GM12892 (cell line): ENCODE data around the gene KISS1R.
"Not testable (repeated sequence)": the region's sequence is repeated elsewhere in the genome, so short reads cannot be mapped to it uniquely, and the experiment has no call there.

Experiments
- DNase-seq: peaks from one replicate; pipeline ENCODE4 v3.0.0; 2011; ENCODE audit not compliant: insufficient read length
- FAIRE-seq: peaks from 2 replicates; lab custom pipeline; 2011; peaks lifted over from hg19 to GRCh38; lab: Jason Lieb, UNC
- POLR2A ChIP-seq: IDR thresholded peaks from 2 replicates; pipeline ENCODE4 v1.6.1; 2011; ENCODE audit warnings: low read depth, low read length, control low read depth
- POLR2AphosphoS5 ChIP-seq: IDR thresholded peaks from 2 replicates; pipeline ENCODE4 v1.6.1; 2011; ENCODE audit warnings: low read depth, low read length, control low read depth
- TAF1 ChIP-seq: IDR thresholded peaks from 2 replicates; pipeline ENCODE4 v1.6.1; 2011; ENCODE audit warnings: low read depth, mild to moderate bottlenecking, control low read depth, low read length, borderline replicate concordance

Gene KISS1R

GRCh38 chr19:884420-885211 is 32.5 kb upstream of the KISS1R start:
- no peak for DNase-seq
- no peak for FAIRE-seq
- no peak for TF ChIP-seq TAF1
- no peak for TF ChIP-seq POLR2AphosphoS5
- no peak for TF ChIP-seq POLR2A

- TF ChIP-seq TAF1 = no peak
- no peak for TF ChIP-seq POLR2A
- no peak for TF ChIP-seq POLR2AphosphoS5
- no peak for DNase-seq
- FAIRE-seq = no peak
Observed at GRCh38 chr19:885536-886224, 31.5 kb upstream of the KISS1R start.

- TF ChIP-seq POLR2AphosphoS5 = no peak
- no peak for TF ChIP-seq TAF1
- no peak for TF ChIP-seq POLR2A
- DNase-seq (no peak), FAIRE-seq (no peak)
Observed at GRCh38 chr19:887072-887471, 30.1 kb upstream of the KISS1R start.

GRCh38 chr19:887599-887998 is 29.5 kb upstream of the KISS1R start:
- TF ChIP-seq TAF1 = no peak
- TF ChIP-seq POLR2A = no peak
- TF ChIP-seq POLR2AphosphoS5 = no peak
- no peak for DNase-seq
- FAIRE-seq = no peak

GRCh38 chr19:888581-889385 is 28.4 kb upstream of the KISS1R start:
- TF ChIP-seq POLR2A (no peak), POLR2AphosphoS5 (no peak), TAF1 (no peak)
- FAIRE-seq (peak; percentile 27), DNase-seq (no peak)

- TF ChIP-seq POLR2A = no peak
- TF ChIP-seq POLR2AphosphoS5 = no peak
- TF ChIP-seq TAF1 = no peak
- DNase-seq (no peak), FAIRE-seq (no peak)
Observed at GRCh38 chr19:889662-890295, 27.4 kb upstream of the KISS1R start.

- no peak for TF ChIP-seq TAF1
- TF ChIP-seq POLR2A = no peak
- TF ChIP-seq POLR2AphosphoS5 = no peak
- FAIRE-seq = no peak
Observed at GRCh38 chr19:890831-891230, 26.3 kb upstream of the KISS1R start.

GRCh38 chr19:891421-892200 is 25.5 kb upstream of the KISS1R start:
- not testable (repeated sequence) for DNase-seq, FAIRE-seq

More at GRCh38 chr19:890831-891230, 26.3 kb upstream of the KISS1R start:
- DNase-seq = no peak

- FAIRE-seq (no peak), DNase-seq (no peak)
- TF ChIP-seq POLR2A (no peak), POLR2AphosphoS5 (no peak), TAF1 (no peak)
Observed at GRCh38 chr19:892243-892893, 24.8 kb upstream of the KISS1R start.

GRCh38 chr19:892894-893689 is 24.0 kb upstream of the KISS1R start, which contains the start of the genes MED16 and RNU6-9:
Gene MED16, minus strand, starts transcription at chr19:893187. Its CDS starts 2,056 bp downstream, at chr19:891131.
Gene RNU6-9, plus strand, starts transcription at chr19:893484.
- TF ChIP-seq POLR2A = peak; percentile 41; the same call in 1 of the 2 replicates
- 0 out of 2 replicates have a peak, but pooled peaks have one; percentile 50 for TF ChIP-seq POLR2AphosphoS5
- TF ChIP-seq TAF1 = no peak
- FAIRE-seq = peak; percentile 99
- peak; percentile 99 for DNase-seq
